Measurements from ENCODE around the gene LEF1. TPM values are rescaled to one million over a fixed set of nuclear protein-coding genes. Genes with fewer than 3 reads are reported as not detected.
"Not testable (repeated sequence)": the region's sequence is repeated elsewhere in the genome, so short reads cannot be mapped to it uniquely, and the experiment has no call there.

The LEF1 gene
- total RNA-seq, 2 experiments from 2014 or later: 111 to 122 TPM

GRCh38 chr4:108030332-108030731 lies 138.4 kb downstream of the LEF1 start:
- CTCF ChIA-PET: interaction anchor here (0.6 to 4.4 kb wide), 43 partner anchors 10 to 542 kb away, joined by 3 to 54 read pairs (median 5); partner anchors contain the start of gene LEF1
- H3K4me1 Mint-ChIP-seq (ENCODE audit: low read depth): peaks cover 50% of the 10 kb centered on the region
- peaks cover 33% of the 10 kb centered on the region for H3K36me3 Mint-ChIP-seq
- H3K27me3 Mint-ChIP-seq: no peaks in the 10 kb centered on the region
- POLR2A ChIA-PET: interaction anchor here (0.8 to 2.0 kb wide), 7 partner anchors 19 to 597 kb away, joined by 3 to 16 read pairs (median 4); partner anchors contain the start of gene LEF1
- H3K27ac Mint-ChIP-seq: peak overlapping the region; percentile 82
- peak; percentile 86 for DNase-seq
- intact Hi-C loops (cut with micrococcal nuclease): loop anchor here (1.0 to 5.0 kb wide), 11 partner anchors 42 to 592 kb away; partner anchors contain the start of genes PAPSS1 and RPL34
- H3K9me3 Mint-ChIP-seq: no peaks in the 10 kb centered on the region
- H3K4me3 Mint-ChIP-seq: no peak overlapping the region

DNA sequence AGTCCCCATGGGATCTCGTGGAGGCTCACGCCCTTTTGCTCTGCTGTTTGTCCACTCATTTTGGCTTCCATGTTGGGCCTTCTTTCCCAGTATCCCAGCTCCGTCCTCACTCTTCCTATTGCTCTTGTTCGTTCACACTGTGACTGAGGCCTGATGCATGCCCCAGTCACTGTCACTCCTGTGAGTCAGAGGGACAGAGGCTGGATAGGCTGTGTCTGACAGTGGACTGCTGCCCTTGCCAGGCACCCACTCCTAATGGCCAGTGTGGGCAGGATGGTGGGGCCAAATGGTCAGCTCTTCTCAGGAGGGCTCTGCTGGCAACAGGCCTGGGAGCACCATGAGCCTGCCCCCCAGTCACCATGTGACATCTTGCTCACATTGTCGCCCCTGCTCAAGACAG lies 139.0 kb downstream of the LEF1 start:
- H3K36me3 Mint-ChIP-seq: peaks cover 36% of the 10 kb centered on the region
- no peak overlapping the region for H3K4me3 Mint-ChIP-seq
- H3K27me3 Mint-ChIP-seq: no peaks in the 10 kb centered on the region
- no peaks in the 10 kb centered on the region for H3K9me3 Mint-ChIP-seq
- CTCF ChIA-PET: interaction anchor here (0.6 to 4.4 kb wide), 38 partner anchors 10 to 543 kb away, joined by 3 to 54 read pairs (median 5); partner anchors contain the start of gene LEF1
- peaks cover 45% of the 10 kb centered on the region for H3K4me1 Mint-ChIP-seq (ENCODE audit: low read depth)
- intact Hi-C loops (cut with micrococcal nuclease): loop anchor here (1.0 to 5.0 kb wide), 11 partner anchors 43 to 593 kb away; partner anchors contain the start of genes PAPSS1 and RPL34
- H3K27ac Mint-ChIP-seq: peak overlapping the region; percentile 82
- POLR2A ChIA-PET: interaction anchor here (0.8 to 2.0 kb wide), 5 partner anchors 20 to 598 kb away, joined by 4 to 16 read pairs (median 5); partner anchors contain the start of gene LEF1
- DNase-seq: peak; percentile 36

- peaks cover 33% of the 10 kb centered on the region for H3K36me3 Mint-ChIP-seq
- no peaks in the 10 kb centered on the region for H3K27me3 Mint-ChIP-seq
- POLR2A ChIA-PET: interaction anchor here (1.3 to 1.8 kb wide), 2 partner anchors 144 to 326 kb away, joined by 4 to 6 read pairs; no protein-coding TSS in a partner anchor
These were observed 139.6 kb downstream of the LEF1 start for GRCh38 chr4:108029016-108029720.

GRCh38 chr4:108024878-108025165 lies 143.9 kb downstream of the LEF1 start:
- CTCF ChIA-PET: interaction anchor here (1.1 to 1.6 kb wide), 2 partner anchors 145 to 468 kb away, joined by 3 read pairs; no protein-coding TSS in a partner anchor
- no peak for DNase-seq
- Mint-ChIP-seq H3K4me1 (ENCODE audit: low read depth) (peaks cover 16% of the 10 kb centered on the region), H3K9me3 (no peaks in the 10 kb centered on the region), H3K4me3 (no peak overlapping the region), H3K27ac (no peak overlapping the region), H3K36me3 (peaks cover 35% of the 10 kb centered on the region), H3K27me3 (no peaks in the 10 kb centered on the region)
- POLR2A ChIA-PET: no interaction called here
- intact Hi-C loops (cut with micrococcal nuclease): no loop called here

More at GRCh38 chr4:108029016-108029720, 139.6 kb downstream of the LEF1 start:
- H3K9me3 Mint-ChIP-seq: no peaks in the 10 kb centered on the region
- peak; percentile 76 for DNase-seq
- peaks cover 40% of the 10 kb centered on the region for H3K4me1 Mint-ChIP-seq (ENCODE audit: low read depth)
- intact Hi-C loops (cut with micrococcal nuclease): no loop called here
- CTCF ChIA-PET: interaction anchor here (0.6 to 4.4 kb wide), 16 partner anchors 9 to 544 kb away, joined by 3 to 54 read pairs (median 6); partner anchors contain the start of gene LEF1
- H3K27ac Mint-ChIP-seq: peak overlapping the region; percentile 82
- no peak overlapping the region for H3K4me3 Mint-ChIP-seq

DNA sequence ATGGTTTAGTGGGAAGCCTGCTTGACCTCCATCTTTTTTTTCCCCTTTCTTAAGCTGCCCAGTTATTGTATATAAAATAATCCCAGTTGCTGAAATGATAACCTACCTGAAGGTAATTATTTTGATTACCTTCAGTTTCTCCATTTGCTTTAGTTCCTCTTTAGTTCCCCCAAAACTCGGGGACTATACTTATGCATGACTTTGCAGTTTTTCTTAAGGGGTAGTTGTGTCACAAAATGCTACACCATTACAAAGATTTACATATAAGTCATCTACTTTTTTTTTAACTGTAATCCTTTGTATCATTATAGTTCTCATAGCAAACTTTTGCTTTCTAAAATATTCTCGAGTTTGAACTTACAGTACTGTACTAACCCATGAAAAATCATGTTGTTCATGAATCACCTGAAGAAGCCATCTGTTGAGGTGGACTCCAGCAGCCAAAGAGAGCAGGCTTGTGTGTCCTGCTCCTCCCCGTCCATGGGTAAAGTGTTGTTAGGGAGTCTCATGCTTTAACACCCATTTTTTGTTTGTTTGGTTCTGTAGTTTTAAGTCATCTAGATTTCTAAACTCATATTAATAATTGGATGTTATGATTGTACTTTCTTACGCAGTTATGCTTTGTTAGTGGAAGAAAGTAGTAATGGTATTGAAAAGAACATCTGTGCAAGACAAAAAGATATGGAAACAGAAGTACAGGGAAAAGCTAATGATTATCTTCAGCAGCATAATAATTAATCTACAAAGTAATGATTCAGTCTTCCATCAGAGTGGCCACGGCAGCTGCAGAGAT lies 144.5 kb downstream of the LEF1 start:
- Mint-ChIP-seq H3K9me3 (no peaks in the 10 kb centered on the region), H3K4me1 (ENCODE audit: low read depth) (peaks cover 15% of the 10 kb centered on the region), H3K27me3 (no peaks in the 10 kb centered on the region), H3K36me3 (peaks cover 39% of the 10 kb centered on the region), H3K27ac (no peak overlapping the region), H3K4me3 (no peak overlapping the region)
- ChIA-PET CTCF (interaction anchor here (1.1 to 1.6 kb wide), 2 partner anchors 145 to 469 kb away, joined by 3 read pairs; no protein-coding TSS in a partner anchor), POLR2A (no interaction called here)
- DNase-seq: no peak
- intact Hi-C loops (cut with micrococcal nuclease): no loop called here

GRCh38 chr4:108018884-108019187 lies 149.9 kb downstream of the LEF1 start:
- CTCF ChIA-PET: interaction anchor here (0.7 to 5.0 kb wide), 49 partner anchors 10 to 704 kb away, joined by 3 to 141 read pairs (median 4); partner anchors contain the start of gene RPL34
- peaks cover 8% of the 10 kb centered on the region for H3K4me1 Mint-ChIP-seq (ENCODE audit: low read depth)
- H3K36me3 Mint-ChIP-seq: peaks cover 34% of the 10 kb centered on the region
- DNase-seq: no peak
- no peak overlapping the region for H3K27ac Mint-ChIP-seq
- POLR2A ChIA-PET: interaction anchor here (0.6 kb wide), 1 partner anchor 408 kb away, joined by 3 read pairs; no protein-coding TSS in a partner anchor
- no peaks in the 10 kb centered on the region for H3K9me3 Mint-ChIP-seq
- H3K4me3 Mint-ChIP-seq: no peak overlapping the region
- intact Hi-C loops (cut with micrococcal nuclease): loop anchor here (1.0 kb wide), 2 partner anchors 474 to 553 kb away; no protein-coding TSS in a partner anchor
- H3K27me3 Mint-ChIP-seq: no peaks in the 10 kb centered on the region

GRCh38 chr4:108018040-108018883 lies 150.5 kb downstream of the LEF1 start:
- Mint-ChIP-seq H3K4me3 (no peak overlapping the region), H3K9me3 (no peaks in the 10 kb centered on the region), H3K27me3 (no peaks in the 10 kb centered on the region), H3K4me1 (ENCODE audit: low read depth) (peaks cover 8% of the 10 kb centered on the region), H3K36me3 (peaks cover 32% of the 10 kb centered on the region), H3K27ac (no peak overlapping the region)
- POLR2A ChIA-PET: interaction anchor here (0.6 to 0.7 kb wide), 3 partner anchors 79 to 554 kb away, joined by 3 to 4 read pairs (median 3); no protein-coding TSS in a partner anchor
- intact Hi-C loops (cut with micrococcal nuclease): loop anchor here (1.0 kb wide), 2 partner anchors 475 to 554 kb away; no protein-coding TSS in a partner anchor
- DNase-seq: peak; percentile 88
- CTCF ChIA-PET: interaction anchor here (0.7 to 5.0 kb wide), 45 partner anchors 9 to 704 kb away, joined by 3 to 141 read pairs (median 4); partner anchors contain the start of gene RPL34

GRCh38 chr4:108013955-108014354 lies 154.8 kb downstream of the LEF1 start:
- Mint-ChIP-seq H3K27ac (no peak overlapping the region), H3K4me3 (no peak overlapping the region), H3K36me3 (peaks cover 35% of the 10 kb centered on the region), H3K9me3 (no peaks in the 10 kb centered on the region), H3K27me3 (no peaks in the 10 kb centered on the region), H3K4me1 (ENCODE audit: low read depth) (peaks cover 2% of the 10 kb centered on the region)
- ChIA-PET CTCF (interaction anchor here (0.9 to 1.6 kb wide), 5 partner anchors 16 to 563 kb away, joined by 3 to 5 read pairs (median 4); no protein-coding TSS in a partner anchor), POLR2A (no interaction called here)
- DNase-seq: no peak
- intact Hi-C loops (cut with micrococcal nuclease): no loop called here

DNA sequence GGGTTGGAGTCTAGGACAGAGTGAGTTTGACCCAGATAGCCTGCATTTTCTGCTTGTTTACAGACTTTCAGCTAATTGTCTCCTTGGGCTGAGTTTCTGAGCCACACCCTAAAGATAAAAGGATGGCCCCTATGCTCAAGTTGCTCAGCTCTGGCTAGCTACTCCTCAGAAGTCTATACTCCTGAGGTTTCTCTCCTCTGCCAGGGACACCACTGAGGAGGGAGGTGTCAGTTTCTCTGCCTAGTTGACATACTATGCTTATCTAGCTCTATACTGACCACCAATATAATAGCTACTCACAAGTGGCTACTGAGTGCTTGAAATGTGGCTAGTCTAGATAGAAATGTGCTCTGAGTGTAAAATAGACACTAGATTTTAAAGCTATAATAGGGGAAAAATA lies 155.4 kb downstream of the LEF1 start:
- H3K27me3 Mint-ChIP-seq: no peaks in the 10 kb centered on the region
- H3K4me1 Mint-ChIP-seq (ENCODE audit: low read depth): peaks cover 4% of the 10 kb centered on the region
- CTCF ChIA-PET: interaction anchor here (0.9 to 1.6 kb wide), 4 partner anchors 16 to 559 kb away, joined by 3 to 5 read pairs (median 4); no protein-coding TSS in a partner anchor
- no peak overlapping the region for H3K4me3 Mint-ChIP-seq
- POLR2A ChIA-PET: no interaction called here
- no peak overlapping the region for H3K27ac Mint-ChIP-seq
- intact Hi-C loops (cut with micrococcal nuclease): no loop called here
- H3K9me3 Mint-ChIP-seq: no peaks in the 10 kb centered on the region
- H3K36me3 Mint-ChIP-seq: peaks cover 34% of the 10 kb centered on the region
- DNase-seq: no peak

- H3K27ac Mint-ChIP-seq; H3K4me1 Mint-ChIP-seq (ENCODE audit: low read depth); H3K9me3 Mint-ChIP-seq; H3K4me3 Mint-ChIP-seq; H3K27me3 Mint-ChIP-seq; DNase-seq; intact Hi-C loops (cut with micrococcal nuclease); CTCF ChIA-PET; POLR2A ChIA-PET: not testable (repeated sequence)
- peaks cover 34% of the 10 kb centered on the region for H3K36me3 Mint-ChIP-seq
These were observed 156.3 kb downstream of the LEF1 start for GRCh38 chr4:108012382-108012781.

- Mint-ChIP-seq H3K4me1 (ENCODE audit: low read depth) (peaks cover 10% of the 10 kb centered on the region), H3K9me3 (no peaks in the 10 kb centered on the region), H3K4me3 (no peak overlapping the region), H3K27ac (no peak overlapping the region), H3K36me3 (peaks cover 26% of the 10 kb centered on the region), H3K27me3 (no peaks in the 10 kb centered on the region)
- no peak for DNase-seq
- ChIA-PET POLR2A (no interaction called here), CTCF (interaction anchor here (1.2 to 1.8 kb wide), 3 partner anchors 9 to 562 kb away, joined by 3 to 6 read pairs (median 4); no protein-coding TSS in a partner anchor)
- intact Hi-C loops (cut with micrococcal nuclease): no loop called here
These were observed 158.6 kb downstream of the LEF1 start for GRCh38 chr4:108010167-108010566.
